ENCODE results near the gene RPRD1A. TPM values are rescaled to one million over a fixed set of nuclear protein-coding genes. Genes with fewer than 3 reads are reported as not detected.
"Not testable (repeated sequence)": the region's sequence is repeated elsewhere in the genome, so short reads cannot be mapped to it uniquely, and the experiment has no call there.

Gene RPRD1A
- total RNA-seq, 1 donor from 2014 or later = 16.7 TPM

DNA sequence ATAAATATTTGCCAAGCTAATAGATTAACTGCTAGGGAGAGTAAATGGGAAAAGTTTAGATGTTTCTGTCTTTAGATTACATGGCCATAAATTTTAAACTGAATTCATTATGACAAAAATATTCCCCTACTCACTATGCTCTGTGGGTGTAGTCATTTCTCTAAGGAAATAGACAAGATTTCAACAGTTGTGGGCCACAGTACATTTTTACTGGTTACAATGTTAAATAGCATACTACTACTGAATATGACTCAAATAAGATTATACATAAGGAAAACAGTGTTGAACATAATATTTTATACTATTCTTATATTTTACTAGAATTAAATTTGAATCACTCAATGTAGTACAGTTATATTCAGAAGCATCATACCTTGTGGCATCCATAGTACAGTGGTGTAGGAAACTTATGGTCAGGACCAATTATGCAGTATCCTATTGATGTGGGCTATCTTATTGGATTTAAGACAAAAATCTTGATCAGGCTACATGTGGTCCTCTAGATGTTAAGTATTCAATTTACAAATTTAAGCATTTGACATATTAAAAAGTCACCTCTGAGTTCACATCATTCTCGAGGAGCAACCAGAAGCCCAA is 33.0 kb downstream of the RPRD1A start:
- ATAC-seq = no peak
- no peak for DNase-seq (ENCODE audit: low spot score)

DNA sequence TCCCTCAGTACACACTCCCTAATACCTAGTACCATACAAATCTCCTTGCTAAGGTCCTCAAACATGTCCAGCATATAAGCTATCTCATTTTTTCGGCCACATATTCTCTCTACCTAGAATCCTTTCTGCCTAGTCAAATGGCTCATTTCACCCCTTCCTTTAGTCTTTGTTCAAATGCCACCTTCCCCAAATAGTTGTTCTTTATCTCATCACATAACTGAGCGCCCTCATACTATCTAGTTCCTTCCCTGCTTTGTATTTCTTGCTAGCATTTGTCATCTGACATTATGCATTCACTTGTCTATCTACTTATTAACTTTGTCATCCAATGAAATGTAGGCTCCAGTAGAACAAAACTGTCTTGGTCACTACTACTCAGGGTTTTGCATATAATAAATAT is 35.5 kb downstream of the RPRD1A start:
- ATAC-seq (no peak), DNase-seq (ENCODE audit: low spot score) (no peak)

DNA sequence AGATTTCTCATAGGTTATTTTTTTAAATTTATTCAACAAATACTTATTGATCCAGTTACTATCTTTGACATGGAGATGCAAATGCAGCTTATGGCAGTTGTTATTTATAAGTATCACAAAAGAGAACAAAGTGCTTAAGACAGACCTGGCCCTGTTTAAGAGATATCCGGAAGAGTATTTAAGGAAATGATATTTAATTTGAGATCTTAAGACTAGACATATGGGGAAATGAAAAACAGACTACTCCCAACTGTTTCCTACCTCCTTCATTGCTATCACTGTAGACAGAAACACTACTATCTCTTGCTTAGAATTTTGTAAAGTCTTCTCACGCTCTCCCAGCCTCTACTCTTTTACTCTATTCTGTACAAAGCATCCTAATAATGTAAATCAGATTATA is 36.0 kb downstream of the RPRD1A start:
- no peak for DNase-seq (ENCODE audit: low spot score)
- ATAC-seq = no peak

DNA sequence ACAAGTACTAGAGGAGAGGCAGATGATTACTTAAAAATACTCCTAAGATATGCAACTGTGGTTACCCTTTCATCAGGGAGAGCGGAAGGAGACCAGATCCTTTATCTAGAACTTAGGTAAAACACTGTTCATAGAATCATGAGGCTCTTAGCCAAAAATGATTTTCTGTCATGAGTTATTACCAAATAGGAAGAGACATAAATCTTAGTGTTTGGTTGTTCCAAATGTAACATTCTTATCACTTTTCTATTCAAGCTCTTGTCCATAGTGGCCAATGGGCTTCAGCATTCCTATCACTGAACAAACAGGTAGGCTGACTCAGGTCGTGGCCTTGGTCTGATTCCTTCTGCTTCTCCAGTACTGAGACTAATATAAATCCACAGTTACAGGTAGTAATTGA is 38.5 kb downstream of the RPRD1A start:
- ATAC-seq (peak; percentile 81), DNase-seq (ENCODE audit: low spot score) (no peak)

DNA sequence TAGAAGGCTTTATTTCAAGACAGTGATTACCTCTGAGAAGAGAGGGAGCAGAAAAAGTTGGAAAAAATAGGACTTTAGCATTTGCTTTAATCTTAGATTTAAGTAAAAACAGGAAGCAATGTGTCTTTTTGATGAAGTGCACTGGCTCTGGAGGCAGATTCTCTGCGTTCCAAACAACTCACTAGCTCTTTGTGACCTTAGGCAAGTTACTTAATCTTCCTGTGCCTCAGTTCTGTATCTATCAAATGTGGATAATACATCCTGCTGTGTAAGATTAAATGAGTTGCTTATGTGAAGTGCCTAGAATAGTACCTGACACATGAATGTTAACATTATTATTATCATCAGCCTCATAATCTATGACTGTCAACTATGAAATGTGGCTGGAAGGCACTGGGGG is 42.3 kb downstream of the RPRD1A start:
- DNase-seq (ENCODE audit: low spot score) = no peak
- no peak for ATAC-seq

DNA sequence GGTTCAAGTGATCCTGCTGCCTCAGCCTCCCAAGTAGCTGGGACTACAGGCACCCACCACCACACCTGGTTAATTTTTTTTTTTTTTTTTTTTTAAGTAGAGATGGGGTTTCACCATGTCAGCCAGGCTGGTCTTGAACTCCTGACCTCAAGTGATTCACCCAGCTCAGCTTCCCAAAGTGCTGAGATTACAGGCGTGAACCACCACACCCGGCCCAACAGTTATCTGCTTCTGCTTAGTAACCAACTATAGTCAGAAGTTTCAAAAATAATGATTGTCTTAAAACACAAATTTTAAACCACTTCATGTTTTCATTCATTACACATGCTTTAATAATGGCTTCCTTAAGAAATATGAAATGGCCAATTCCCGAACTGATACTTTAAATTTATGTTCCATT is 43.1 kb downstream of the RPRD1A start:
- not testable (repeated sequence) for ATAC-seq; DNase-seq (ENCODE audit: low spot score)

DNA sequence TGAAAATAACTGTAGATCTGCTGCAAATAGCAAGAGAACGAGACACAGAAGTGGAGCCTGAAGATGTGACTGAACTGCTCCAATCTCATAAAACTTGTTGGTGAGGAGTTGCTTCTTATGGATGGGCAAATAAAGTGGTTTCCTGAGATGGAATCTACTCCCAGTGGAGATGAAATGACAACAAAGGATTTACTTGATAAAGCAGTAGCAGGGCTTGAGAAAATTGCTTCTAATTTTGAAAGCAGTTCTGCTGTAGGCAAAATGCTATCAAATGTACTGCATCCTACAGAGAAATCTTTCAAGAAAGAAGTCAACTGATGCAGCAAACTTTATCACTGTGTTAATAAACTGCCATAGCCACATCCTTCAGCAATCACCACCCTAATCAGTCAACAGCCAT is 44.0 kb downstream of the RPRD1A start:
- ATAC-seq (no peak), DNase-seq (ENCODE audit: low spot score) (no peak)

DNA sequence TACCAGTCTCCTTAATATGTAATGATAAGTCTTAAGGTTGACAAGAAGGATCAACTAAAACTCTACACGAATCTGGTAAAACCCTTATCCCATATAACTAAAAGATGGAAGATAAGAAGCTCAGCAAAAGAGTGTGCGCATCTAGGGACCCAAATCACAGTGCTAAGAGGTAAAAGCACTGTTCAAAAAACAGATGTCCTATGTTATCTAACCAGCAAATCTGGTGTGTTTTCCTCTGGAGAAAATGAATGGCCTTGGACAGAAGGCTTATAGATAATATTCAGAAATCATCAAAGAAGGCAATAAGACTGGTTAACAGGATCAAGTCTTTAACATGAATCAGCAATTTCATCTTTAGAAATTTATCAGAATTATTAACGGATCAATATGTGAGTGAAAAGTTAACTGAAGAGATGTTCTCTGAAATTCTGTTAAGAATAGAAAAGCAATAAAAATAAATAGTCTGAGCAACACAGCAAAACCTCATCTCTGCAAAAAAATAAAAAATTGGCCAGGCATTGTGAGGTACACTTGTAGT is 47.1 kb downstream of the RPRD1A start:
- DNase-seq (ENCODE audit: low spot score) = no peak
- no peak for ATAC-seq

DNA sequence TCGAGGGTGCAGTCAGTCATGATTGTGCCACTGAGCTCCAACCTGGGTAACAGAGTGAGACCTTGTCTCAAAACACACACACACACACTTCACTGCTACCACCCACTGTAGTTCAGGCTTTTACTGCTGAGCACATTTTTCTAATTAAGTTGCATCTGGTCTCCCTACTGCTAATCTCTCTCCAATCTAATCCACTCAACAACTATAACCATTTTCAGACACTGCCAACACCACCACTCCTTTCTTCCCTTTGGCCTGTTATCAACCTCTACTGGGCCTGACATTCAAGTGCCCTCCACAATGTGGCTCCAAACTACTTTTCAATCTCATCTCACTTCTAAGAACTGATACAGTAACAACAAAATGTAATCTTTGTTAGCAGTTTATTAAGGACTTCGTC is 50.1 kb downstream of the RPRD1A start:
- no peak for ATAC-seq
- no peak for DNase-seq (ENCODE audit: low spot score)

DNA sequence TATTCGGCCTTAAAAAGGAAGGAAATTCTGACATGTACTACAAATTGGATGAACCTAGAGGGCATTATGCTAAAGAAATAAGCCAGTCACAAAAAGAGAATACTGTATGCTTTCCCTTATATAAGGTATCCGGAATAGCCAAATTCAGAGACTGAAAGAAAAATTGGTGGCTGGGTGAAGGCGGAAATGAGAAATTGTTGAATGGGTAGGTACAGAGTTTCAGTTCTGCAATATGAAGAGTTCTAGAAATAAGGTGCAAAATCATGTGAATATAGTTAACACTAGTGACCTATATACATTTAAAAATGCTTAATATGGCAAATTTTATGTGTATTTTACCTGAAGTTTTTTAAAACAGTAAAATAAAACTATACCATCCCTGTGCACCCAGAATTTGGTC is 51.7 kb downstream of the RPRD1A start:
- ATAC-seq (no peak), DNase-seq (ENCODE audit: low spot score) (no peak)

DNA sequence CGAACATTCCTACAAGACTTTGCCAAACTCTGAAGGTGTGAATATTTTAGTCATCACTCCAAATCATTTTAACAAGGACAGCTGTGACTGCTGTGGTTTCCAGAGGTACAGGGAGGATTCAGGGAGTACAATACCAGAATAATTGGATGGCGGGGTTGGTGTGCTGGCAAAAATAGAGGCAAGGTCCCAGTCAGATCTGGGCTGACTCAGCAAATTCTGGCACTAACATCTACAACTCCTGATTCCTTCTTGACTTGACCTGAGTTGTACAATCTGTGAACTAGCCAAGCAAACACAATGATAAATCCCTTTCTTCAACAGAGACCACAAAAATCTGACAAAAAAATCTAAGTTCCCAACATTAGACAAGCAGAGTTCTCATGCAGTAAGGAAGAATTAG is 54.5 kb downstream of the RPRD1A start:
- ATAC-seq (no peak), DNase-seq (ENCODE audit: low spot score) (no peak)

DNA sequence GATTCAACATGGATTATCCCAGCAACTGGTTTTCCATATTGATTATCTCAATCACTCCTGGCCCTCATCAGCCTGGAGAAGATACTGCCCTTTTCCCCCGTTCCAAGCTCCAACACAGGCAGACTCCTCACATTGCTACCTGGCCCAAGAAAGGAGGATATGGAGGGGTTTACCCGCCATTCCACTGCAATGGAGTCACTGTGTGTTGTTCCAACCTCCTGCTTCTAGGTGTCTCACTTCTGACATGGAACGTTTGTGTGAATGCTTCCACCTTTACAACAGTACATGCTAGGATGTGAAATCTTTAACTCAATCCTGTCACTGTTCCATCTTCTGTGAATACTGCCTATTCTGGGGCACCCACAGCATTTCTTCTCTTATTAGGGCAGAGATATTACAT is 58.1 kb downstream of the RPRD1A start:
- DNase-seq (ENCODE audit: low spot score) (no peak), ATAC-seq (no peak)

DNA sequence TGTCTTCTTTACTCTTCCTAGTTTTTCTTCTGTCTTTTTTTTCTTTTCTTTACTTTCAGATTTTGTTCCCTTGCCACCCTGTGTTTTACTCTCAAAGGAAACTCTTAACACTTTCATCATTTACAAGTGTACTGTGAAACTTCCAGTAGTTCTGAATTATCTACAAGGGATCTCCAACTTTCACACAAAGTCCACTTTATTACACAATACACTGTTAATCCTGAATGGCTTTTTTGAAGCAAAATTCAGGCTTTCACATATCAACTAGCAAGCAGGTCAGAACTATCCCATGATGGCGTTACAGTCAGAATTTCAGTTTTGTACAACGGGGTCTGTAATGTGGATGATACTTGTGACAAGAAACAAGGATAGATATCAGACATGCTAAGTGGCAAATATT is 60.4 kb downstream of the RPRD1A start:
- peak; percentile 47 for ATAC-seq

DNA sequence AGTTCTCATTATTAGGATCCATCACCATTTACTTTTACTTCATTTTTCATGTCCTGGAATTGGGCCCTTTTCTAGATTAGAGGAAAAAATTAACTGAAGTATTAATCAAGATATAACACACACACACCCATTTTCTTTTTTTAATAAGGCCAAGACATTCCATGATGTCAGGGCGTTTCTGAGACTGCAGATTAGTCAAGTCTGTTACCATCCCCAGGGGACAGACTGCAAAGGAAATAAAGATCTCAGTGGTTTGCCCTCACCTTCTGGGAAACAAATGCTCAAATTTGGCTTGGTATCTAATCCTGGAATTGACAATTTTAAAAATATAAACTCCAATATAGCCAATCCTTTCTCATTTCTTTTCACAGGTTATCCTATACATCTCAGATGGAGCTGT is 67.4 kb downstream of the RPRD1A start:
- ATAC-seq (no peak), DNase-seq (ENCODE audit: low spot score) (no peak)

More for the DNA sequence above, 60.4 kb downstream of the RPRD1A start:
- no peak for DNase-seq (ENCODE audit: low spot score)

DNA sequence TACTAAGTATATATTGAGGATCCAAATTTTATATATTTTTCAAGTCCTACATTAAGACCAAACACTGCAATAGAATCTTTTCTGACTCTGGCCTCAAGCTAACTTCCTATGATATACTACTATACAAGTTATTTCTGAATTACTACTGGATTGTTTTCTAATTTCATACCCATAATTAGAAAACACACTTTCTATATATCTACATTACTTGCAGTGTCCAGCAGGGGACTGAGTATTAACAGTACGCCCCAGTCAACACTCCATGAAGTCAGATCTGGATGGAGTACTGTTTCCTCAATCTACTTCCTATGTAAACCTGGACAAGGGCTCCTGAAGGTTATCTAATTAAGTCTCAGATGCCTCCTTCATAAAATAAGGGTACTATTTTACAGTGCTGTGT is 68.4 kb downstream of the RPRD1A start:
- ATAC-seq (no peak), DNase-seq (ENCODE audit: low spot score) (no peak)

DNA sequence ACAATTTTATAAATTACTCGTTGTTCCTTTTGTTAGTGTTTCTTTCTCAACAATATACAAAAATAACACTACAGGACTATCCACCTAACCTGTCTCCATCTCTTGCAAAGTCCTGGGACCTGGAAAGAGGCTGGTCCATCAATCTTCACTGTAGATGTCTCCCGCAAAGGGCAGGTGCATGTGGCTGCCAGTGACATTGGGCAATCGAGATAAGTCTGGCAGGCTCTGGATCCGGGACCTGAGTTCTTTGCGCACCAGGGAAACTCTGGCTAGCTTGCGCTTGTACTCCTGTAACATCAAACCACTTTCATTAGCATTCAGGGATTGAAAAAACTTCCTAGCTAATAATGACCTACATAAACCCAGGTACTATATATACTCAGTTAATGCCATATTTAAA is 74.3 kb downstream of the RPRD1A start:
- ATAC-seq (peak; percentile 95), DNase-seq (ENCODE audit: low spot score) (peak; percentile 53)

DNA sequence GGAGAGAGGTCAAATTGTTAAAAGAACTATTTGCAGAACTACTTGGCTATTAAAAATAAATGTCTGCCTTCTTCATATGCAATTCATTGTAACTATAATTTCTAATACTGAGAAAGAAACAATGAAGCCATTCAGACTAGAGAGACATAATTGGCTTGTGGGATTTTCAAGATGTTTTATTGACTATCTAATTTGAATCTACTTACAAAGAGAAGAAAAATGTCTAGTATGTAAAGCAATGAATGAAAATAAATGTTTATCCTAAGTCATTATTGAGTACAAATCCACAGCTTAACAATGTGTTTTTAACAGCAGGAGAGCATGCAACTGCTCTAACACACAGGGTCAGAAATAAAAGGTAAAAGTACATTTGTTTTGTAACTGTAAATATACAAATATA is 75.7 kb downstream of the RPRD1A start:
- DNase-seq (ENCODE audit: low spot score) (no peak), ATAC-seq (no peak)

DNA sequence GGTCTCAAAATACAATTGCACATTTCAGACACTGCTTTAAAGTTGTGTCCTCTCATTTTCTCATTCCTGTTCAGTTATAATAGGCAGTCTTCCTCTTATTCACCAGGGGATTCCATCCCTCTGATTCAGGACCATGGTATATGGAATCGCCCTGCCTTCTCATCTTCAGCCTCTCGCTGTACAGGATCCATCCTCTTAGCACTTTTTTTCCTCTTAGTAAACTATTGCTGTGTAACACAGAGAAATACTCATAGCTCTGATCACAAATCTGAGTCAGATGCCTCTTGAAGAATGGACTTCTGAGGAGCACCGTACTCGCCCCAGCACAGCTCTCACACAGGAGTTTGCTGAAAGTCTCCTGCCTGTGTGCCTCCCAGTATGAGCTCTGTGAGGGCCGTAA is 83.5 kb downstream of the RPRD1A start:
- ATAC-seq = no peak

DNA sequence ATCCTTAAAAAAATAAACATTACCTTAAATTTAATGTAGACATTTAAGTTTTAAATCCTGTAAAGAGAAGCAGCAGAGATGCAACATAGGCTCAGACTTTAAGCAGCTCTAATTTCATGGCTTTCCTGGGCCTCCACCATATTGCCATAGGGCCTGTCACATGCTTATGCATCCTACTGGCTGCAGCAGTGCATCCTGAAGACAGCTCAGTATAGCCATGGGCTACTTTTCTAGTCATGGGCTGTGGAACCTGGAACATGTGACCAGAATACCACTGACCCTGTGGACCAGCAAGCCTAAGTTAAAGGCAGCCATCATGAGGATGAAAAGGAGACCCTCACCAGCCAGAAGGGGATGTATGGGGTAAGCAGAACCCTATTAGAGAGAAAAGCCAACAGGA is 84.2 kb downstream of the RPRD1A start:
- ATAC-seq = no peak

More for the DNA sequence above, 83.5 kb downstream of the RPRD1A start:
- DNase-seq (ENCODE audit: low spot score) = no peak

DNA sequence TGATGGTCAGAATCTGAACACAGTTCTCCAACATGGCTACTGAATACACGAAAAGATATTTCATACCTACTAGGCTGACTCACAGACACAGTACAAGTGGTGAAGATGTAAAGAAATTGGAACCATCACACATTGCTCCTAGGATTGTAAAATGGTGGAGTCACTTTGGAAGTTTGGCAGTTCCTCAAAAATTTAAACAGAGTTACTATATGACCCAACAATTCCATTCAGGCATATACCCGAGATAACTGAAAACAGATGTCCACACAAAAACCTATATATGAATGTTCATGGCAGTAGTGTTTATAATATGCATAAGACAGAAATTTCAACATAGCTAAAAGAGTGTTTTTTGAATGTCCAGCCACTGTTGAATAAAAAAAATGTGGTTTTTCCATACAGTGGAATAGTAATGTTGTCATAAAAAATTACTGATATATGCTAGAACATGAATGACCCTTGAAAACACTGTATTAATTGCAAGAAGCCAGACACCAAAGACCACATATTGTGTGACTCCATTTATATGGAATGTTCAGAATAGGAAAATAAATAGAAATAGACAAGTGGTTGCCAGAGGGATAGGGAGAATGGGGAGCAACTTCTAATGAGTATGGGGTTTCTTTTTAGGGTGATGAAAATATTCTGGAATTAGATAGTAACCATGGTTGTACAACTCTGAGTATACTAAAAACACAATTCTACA is 84.8 kb downstream of the RPRD1A start:
- DNase-seq (ENCODE audit: low spot score) = no peak
- ATAC-seq = no peak

More for the DNA sequence above, 84.2 kb downstream of the RPRD1A start:
- no peak for DNase-seq (ENCODE audit: low spot score)

DNA sequence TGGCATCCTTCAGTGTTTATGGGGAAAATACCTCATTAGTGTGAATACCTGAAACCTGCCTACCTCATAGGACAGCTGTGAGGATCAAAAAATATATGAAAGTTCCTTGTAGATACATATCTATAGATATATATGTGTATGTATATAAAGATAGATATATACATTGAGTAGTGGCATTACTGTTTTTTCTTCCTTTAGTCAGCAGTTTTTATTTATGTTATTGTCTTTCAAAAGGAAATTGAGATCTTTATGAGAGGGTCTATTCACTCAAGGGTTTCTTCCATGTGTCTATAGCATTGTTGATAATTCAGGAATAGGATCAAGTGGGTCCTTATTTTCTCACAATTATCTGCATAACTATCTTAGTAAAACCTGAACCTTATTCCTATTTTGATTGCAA is 88.2 kb downstream of the RPRD1A start:
- no peak for ATAC-seq

DNA sequence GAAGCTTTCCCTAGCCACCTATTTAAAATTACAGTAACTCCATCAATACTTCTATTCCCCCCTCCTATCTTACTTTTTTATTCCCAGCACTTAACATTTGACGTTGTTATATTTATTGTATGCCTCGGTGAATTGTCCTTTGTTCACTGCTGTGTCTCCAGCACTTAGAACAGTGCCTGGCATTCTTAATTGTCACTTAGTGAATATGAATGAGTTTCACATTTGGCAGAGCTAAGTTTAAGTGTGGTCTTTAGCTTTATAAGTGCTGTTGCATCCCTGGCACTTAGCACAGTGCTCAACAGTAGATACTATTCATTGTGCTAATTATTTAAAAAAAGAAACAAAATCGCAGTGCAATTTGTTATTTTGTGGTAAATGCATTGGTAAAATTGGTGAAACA is 93.2 kb downstream of the RPRD1A start:
- no peak for DNase-seq (ENCODE audit: low spot score)

More for the DNA sequence above, 88.2 kb downstream of the RPRD1A start:
- DNase-seq (ENCODE audit: low spot score) = no peak

DNA sequence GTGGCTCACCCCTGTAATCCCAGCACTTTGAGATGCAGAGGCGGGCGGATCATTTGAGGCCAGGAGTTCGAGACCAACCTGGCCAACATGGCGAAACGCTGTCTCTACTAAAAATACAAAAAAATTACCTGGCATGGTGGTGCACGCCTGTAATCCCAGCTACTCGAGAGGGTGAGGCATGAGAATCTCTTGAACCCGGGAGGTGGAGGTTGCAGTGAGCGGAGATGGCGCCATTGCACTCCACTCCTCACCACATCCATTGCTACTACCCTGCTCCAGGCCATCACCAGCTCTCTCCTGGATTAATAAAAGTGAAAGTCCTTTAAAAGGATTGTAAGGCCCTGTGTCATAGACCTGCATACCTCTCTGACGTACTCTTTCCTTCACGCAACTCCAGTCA is 93.7 kb downstream of the RPRD1A start:
- ATAC-seq = no peak
- DNase-seq (ENCODE audit: low spot score) = no peak

More for the DNA sequence above, 93.2 kb downstream of the RPRD1A start:
- ATAC-seq = no peak
